Ovary (tissue), 3 donors: ENCODE measurements around the gene SMAD4.
"Not testable (repeated sequence)": the region's sequence is repeated elsewhere in the genome, so short reads cannot be mapped to it uniquely, and the experiment has no call there.

ENCODE experiments used
- EP300 ChIP-seq: sonication (generic); formaldehyde crosslinking; IDR thresholded peaks from one replicate; pipeline ENCODE4 v1.6.1; 2017; ENCODE audit warnings: antibody characterized with exemption
- POLR2A ChIP-seq: fragments of 450-650 bp; IDR thresholded peaks from one replicate; pipeline ENCODE4 v1.6.1; 2017; ENCODE audit warnings: antibody characterized with exemption, mild to moderate bottlenecking, moderate library complexity
- TF ChIP-seq, protein P1 (sequence below), 3 donors: fragments of 450-650 bp in 2 of 3; fragments of 200-600 bp in 1 of 3; IDR thresholded peaks; one replicate each; pipeline versions ENCODE4 v1.5.1 to v1.8.0; 2016 to 2022; ENCODE audit warnings: antibody characterized with exemption in 3 of 3, mild to moderate bottlenecking in 1 of 3
- donor health status: DM: no; HTN: no; CAD: no.

DNA sequence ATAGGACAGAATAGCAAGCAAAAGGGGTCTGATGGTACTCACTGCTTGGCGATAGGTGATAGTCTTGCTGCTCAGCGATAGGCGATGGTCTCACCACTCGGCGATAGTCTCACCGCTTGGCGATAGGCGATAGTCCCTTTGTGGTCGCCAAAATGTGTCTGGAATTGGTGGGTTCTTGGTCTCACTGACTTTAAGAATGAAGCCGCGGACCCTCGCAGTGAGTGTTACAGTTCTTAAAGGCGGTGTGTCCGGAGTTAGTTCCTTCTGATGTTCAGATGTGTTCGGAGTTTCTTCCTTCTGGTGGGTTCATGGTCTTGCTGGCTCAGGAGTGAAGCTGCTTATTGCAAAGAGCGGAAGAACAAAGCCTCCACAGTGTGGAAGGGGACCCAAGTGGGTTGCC, 90.0 kb downstream of the SMAD4 start:
- TF ChIP-seq, protein P1, sequence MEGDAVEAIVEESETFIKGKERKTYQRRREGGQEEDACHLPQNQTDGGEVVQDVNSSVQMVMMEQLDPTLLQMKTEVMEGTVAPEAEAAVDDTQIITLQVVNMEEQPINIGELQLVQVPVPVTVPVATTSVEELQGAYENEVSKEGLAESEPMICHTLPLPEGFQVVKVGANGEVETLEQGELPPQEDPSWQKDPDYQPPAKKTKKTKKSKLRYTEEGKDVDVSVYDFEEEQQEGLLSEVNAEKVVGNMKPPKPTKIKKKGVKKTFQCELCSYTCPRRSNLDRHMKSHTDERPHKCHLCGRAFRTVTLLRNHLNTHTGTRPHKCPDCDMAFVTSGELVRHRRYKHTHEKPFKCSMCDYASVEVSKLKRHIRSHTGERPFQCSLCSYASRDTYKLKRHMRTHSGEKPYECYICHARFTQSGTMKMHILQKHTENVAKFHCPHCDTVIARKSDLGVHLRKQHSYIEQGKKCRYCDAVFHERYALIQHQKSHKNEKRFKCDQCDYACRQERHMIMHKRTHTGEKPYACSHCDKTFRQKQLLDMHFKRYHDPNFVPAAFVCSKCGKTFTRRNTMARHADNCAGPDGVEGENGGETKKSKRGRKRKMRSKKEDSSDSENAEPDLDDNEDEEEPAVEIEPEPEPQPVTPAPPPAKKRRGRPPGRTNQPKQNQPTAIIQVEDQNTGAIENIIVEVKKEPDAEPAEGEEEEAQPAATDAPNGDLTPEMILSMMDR (IDR thresholded peaks at IDR 0.05), result not testable (repeated sequence)
- not testable (repeated sequence) for TF ChIP-seq EP300, POLR2A
